Glutamatergic neuron (in vitro differentiated cells): Measurements from ENCODE around the gene CA7. TPM values are rescaled to one million over a fixed set of nuclear protein-coding genes. Genes with fewer than 3 reads are reported as not detected.

ENCODE experiments used
- DNase-seq: peaks from one replicate; pipeline ENCODE4 v3.0.0; 2022
- H3K27ac Mint-ChIP-seq: one replicate; pipeline ENCODE4 v1.8.0; 2020; ENCODE audit warnings: mild to moderate bottlenecking, mixed read lengths, inconsistent platforms; ENCODE audit not compliant: unreplicated experiment
- H3K27me3 Mint-ChIP-seq: one replicate; pipeline ENCODE4 v1.8.0; 2020; ENCODE audit warnings: mild to moderate bottlenecking, moderate library complexity, mixed read lengths, inconsistent platforms; ENCODE audit not compliant: unreplicated experiment
- H3K36me3 Mint-ChIP-seq: one replicate; pipeline ENCODE4 v1.8.0; 2020; ENCODE audit warnings: mild to moderate bottlenecking, mixed read lengths, inconsistent platforms; ENCODE audit not compliant: unreplicated experiment
- H3K4me1 Mint-ChIP-seq: one replicate; pipeline ENCODE4 v1.8.0; 2020; ENCODE audit warnings: mild to moderate bottlenecking, low read depth, mixed read lengths, inconsistent platforms; ENCODE audit not compliant: unreplicated experiment
- H3K4me3 Mint-ChIP-seq: one replicate; pipeline ENCODE4 v1.8.0; 2020; ENCODE audit warnings: mild to moderate bottlenecking, mixed read lengths, inconsistent platforms; ENCODE audit not compliant: unreplicated experiment
- H3K9me3 Mint-ChIP-seq: one replicate; pipeline ENCODE4 v1.8.0; 2020; ENCODE audit warnings: mild to moderate bottlenecking, moderate library complexity, mixed read lengths, inconsistent platforms; ENCODE audit not compliant: unreplicated experiment
- CTCF ChIP-seq: fragments of 200-600 bp; sonication (generic); IDR thresholded peaks from one replicate; pipeline ENCODE4 v1.5.0; 2021; ENCODE audit not compliant: partially characterized antibody, unreplicated experiment
- total RNA-seq: library from RNA; stranded (reverse); fragmentation: NEBNext Ultra II Directional; extraction: Animal tissue kit (Norgen Biotek cat#: 25700); gene quantifications from one replicate; pipeline ENCODE4 v1.2.1, GENCODE V29; 2021; ENCODE audit not compliant: unreplicated experiment

The CA7 gene
- total RNA-seq, 1 donor from 2014 or later: 0.64 TPM

GRCh38 chr16:66888647-66889615 lies 44.7 kb downstream of the CA7 start:
- Mint-ChIP-seq H3K27me3 (peaks cover 7% of the 10 kb centered on the region), H3K4me3 (no peak overlapping the region), H3K4me1 (peaks cover 2% of the 10 kb centered on the region), H3K27ac (no peak overlapping the region), H3K9me3 (peaks cover 2% of the 10 kb centered on the region), H3K36me3 (no peaks in the 10 kb centered on the region)
- TF ChIP-seq CTCF: no peak
- no peak for DNase-seq

GRCh38 chr16:66889622-66890021 lies 45.4 kb downstream of the CA7 start:
- Mint-ChIP-seq H3K27ac (no peak overlapping the region), H3K27me3 (peaks cover 7% of the 10 kb centered on the region), H3K36me3 (no peaks in the 10 kb centered on the region), H3K4me1 (no peaks in the 10 kb centered on the region), H3K9me3 (peaks cover 4% of the 10 kb centered on the region), H3K4me3 (no peak overlapping the region)
- TF ChIP-seq CTCF: no peak
- no peak for DNase-seq

- H3K27me3 Mint-ChIP-seq: peaks cover 7% of the 10 kb centered on the region
- TF ChIP-seq CTCF: no peak
- peaks cover 8% of the 10 kb centered on the region for H3K9me3 Mint-ChIP-seq
- H3K4me1 Mint-ChIP-seq: peaks cover 4% of the 10 kb centered on the region
- H3K27ac Mint-ChIP-seq: no peak overlapping the region
- H3K36me3 Mint-ChIP-seq: no peaks in the 10 kb centered on the region
- DNase-seq: no peak
- no peak overlapping the region for H3K4me3 Mint-ChIP-seq
Observed at GRCh38 chr16:66890799-66891198, 46.6 kb downstream of the CA7 start.

DNA sequence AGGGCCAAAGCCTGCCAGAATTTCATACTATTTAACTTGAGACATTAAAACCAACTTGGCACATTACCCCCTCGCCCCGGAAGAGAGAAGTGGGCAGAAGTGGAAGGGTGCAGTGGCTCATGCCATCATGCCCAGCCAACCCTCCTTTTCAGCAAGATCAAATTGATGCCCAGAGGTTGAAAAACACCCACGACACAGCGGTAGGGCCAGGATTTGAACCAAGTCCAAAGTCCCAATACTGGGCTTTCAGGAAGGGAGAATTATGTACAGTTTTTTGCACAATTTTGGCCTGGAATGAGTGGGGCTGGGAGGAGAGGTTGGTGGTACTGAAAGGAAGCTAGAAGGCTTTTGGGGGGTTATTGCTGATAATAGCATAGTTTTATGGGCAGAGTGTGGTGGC lies 47.1 kb downstream of the CA7 start:
- peaks cover 10% of the 10 kb centered on the region for H3K27me3 Mint-ChIP-seq
- peaks cover 9% of the 10 kb centered on the region for H3K4me1 Mint-ChIP-seq
- H3K36me3 Mint-ChIP-seq: no peaks in the 10 kb centered on the region
- no peak for DNase-seq
- H3K27ac Mint-ChIP-seq: no peak overlapping the region
- TF ChIP-seq CTCF: no peak
- peaks cover 12% of the 10 kb centered on the region for H3K9me3 Mint-ChIP-seq
- H3K4me3 Mint-ChIP-seq: no peak overlapping the region

- TF ChIP-seq CTCF: no peak
- Mint-ChIP-seq H3K9me3 (peaks cover 12% of the 10 kb centered on the region), H3K27ac (no peak overlapping the region), H3K27me3 (peaks cover 10% of the 10 kb centered on the region), H3K4me3 (no peak overlapping the region), H3K4me1 (peaks cover 12% of the 10 kb centered on the region), H3K36me3 (no peaks in the 10 kb centered on the region)
- DNase-seq: no peak
Observed at GRCh38 chr16:66891797-66892196, 47.6 kb downstream of the CA7 start.
